ENCODE results near the gene IRAK1.
"Not testable (repeated sequence)": the region's sequence is repeated elsewhere in the genome, so short reads cannot be mapped to it uniquely, and the experiment has no call there.

IRAK1 gene

DNA sequence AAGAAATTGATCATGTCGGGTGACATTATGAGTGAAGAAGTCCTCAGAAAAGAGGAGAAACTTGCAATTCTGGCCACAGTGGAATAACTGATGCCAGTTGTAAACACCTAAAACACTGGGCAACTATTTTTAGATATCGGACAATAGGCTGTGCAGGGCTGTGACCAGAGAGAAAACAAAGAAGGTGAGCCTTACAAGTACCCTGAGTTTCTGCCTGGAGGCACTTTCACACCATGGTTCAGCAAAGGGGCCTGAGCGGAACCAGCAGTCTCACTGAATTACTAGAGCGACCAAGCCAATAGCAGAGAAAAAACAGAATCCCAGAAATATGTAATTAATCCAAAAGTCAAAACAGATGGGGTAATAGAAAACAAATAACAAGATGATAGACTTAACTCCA is 11.2 kb downstream of the IRAK1 start:
- peaks cover 97% of the 10 kb centered on the region for H3K27me3 ChIP-seq
- H3K27ac ChIP-seq: peak overlapping the region; percentile 66
- no peak overlapping the region for H3K4me3 ChIP-seq
- peak overlapping the region; percentile 66 for H3K4me2 ChIP-seq
- peaks cover 41% of the 10 kb centered on the region for H3K36me3 ChIP-seq
- H4K20me1 ChIP-seq: peaks cover 54% of the 10 kb centered on the region
- TF ChIP-seq Cebpa-rat (IDR thresholded peaks at IDR 0.05): no peak
- peak overlapping the region; percentile 57 for H3K9ac ChIP-seq
- no peaks in the 10 kb centered on the region for H3K9me3 ChIP-seq
- H3K4me1 ChIP-seq: peaks cover 94% of the 10 kb centered on the region

DNA sequence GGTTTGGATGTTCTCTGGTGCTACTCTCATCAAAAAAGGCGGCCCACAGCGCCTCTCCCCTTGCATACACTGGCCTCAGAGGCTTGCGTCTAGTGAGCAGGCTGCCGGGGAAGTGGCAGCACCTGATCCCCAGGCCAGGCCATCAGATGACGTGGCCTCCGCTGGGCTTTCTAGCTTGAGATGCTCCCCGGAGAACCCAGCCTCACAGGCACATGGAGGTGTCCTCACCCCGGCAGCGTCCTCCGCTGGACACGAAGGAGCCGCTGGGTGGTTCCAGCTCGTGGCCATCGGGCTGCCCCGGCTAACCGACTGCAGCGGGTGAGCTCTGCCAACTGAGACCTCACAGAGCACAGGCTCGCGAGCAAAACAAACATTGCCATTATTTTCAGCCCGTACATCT is 12.8 kb downstream of the IRAK1 start:
- 0 out of 2 replicates have a peak overlapping the region, but pooled peaks have one; percentile 57 for H3K9ac ChIP-seq

DNA sequence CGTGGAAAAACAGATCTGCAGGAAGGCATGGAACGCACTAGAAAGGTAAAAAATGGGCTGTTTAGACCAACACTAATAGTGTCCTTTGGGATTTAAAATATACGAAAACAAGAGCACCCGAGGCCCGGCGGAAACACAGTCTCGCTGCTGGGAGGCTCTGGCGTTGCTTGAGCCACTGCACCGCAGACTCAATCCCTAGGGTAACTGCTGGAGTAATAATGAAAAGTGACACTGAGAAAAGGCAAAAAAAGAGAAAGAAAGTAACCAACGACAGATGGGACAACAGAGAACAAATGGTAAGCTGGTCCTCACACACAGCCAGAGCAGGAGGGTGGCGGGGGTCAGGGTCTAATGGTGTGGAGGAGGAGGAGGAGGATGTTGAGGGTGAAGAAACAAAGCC is 15.4 kb downstream of the IRAK1 start:
- peaks cover 98% of the 10 kb centered on the region for H3K27me3 ChIP-seq
- H3K4me2 ChIP-seq: peak overlapping the region; percentile 77
- H3K4me1 ChIP-seq: peaks cover 81% of the 10 kb centered on the region
- no peak for TF ChIP-seq Cebpa-rat (IDR thresholded peaks at IDR 0.05)
- H3K4me3 ChIP-seq: 0 out of 2 replicates have a peak overlapping the region, but pooled peaks have one; percentile 18
- peak overlapping the region; percentile 72 for H3K27ac ChIP-seq
- H3K9me3 ChIP-seq: no peaks in the 10 kb centered on the region
- H3K36me3 ChIP-seq: peaks cover 4% of the 10 kb centered on the region; the same call in 1 of the 2 replicates
- H3K9ac ChIP-seq: peak overlapping the region; percentile 57
- H4K20me1 ChIP-seq: peaks cover 17% of the 10 kb centered on the region; the same call in 1 of the 2 replicates

More for the DNA sequence above, 12.8 kb downstream of the IRAK1 start:
- Histone ChIP-seq H3K27me3 (peaks cover 97% of the 10 kb centered on the region), H3K27ac (peak overlapping the region; percentile 66), H3K4me2 (peak overlapping the region; percentile 66), H3K4me3 (no peak overlapping the region), H3K4me1 (peaks cover 94% of the 10 kb centered on the region), H4K20me1 (peaks cover 38% of the 10 kb centered on the region), H3K9me3 (no peaks in the 10 kb centered on the region), H3K36me3 (peaks cover 25% of the 10 kb centered on the region)
- no peak for TF ChIP-seq Cebpa-rat (IDR thresholded peaks at IDR 0.05)

DNA sequence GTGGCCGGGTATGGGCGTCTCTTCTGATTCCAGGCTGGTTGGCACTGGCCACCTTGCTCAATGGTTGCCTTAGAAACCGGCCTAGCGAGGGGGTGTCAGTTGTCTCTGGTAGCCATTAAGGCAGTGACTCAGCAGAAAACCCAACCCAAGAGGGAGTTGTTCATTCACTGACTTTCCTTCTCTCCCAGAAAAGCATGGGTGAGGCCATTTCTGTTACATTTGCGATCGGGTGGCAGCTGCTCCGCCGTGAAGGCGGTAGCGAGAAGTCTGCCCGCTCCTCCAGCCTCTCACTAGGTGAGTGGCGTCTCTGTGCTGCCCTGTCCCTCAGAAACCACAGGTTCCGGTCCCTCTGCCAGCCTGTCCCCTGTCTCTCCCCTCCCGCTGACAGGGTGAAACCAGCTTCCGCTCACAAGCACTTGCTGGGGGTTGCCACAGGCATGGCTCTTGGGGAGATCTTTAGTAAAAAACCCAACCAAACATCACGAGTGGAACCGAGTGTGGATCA is 17.4 kb downstream of the IRAK1 start:
- Histone ChIP-seq H3K4me2 (peak overlapping the region; percentile 77), H3K36me3 (0 out of 2 replicates have a peak, but pooled peaks cover 4% of the 10 kb centered on the region), H3K27ac (peak overlapping the region; percentile 67), H3K9me3 (no peaks in the 10 kb centered on the region), H3K4me1 (peaks cover 60% of the 10 kb centered on the region), H3K9ac (peak overlapping the region; percentile 21; the same call in 1 of the 2 replicates), H3K4me3 (no peak overlapping the region), H4K20me1 (peaks cover 10% of the 10 kb centered on the region; the same call in 1 of the 2 replicates), H3K27me3 (peaks cover 98% of the 10 kb centered on the region)
- no peak for TF ChIP-seq Cebpa-rat (IDR thresholded peaks at IDR 0.05)

DNA sequence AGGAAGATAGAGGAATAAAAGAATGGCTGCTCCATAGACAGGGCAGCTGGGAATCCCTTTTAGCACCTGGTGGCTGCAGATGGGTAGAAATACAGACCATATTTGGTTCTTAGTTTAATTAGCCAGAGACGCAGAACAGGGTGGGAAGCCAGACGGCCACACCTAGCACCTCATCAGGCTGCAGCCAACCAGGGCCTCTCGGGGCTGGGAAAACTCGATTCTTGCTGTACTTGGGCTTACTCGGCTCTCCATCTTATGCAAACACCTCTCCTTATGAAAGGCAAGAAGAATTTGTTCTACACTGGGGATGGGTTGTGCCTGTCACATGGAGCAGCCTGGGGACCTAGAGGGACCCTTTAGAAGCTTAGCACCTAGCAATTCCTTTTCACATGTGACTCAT is 19.7 kb downstream of the IRAK1 start:
- no peak for TF ChIP-seq Cebpa-rat (IDR thresholded peaks at IDR 0.05)
- Histone ChIP-seq H3K36me3 (no peaks in the 10 kb centered on the region), H3K27me3 (peaks cover 96% of the 10 kb centered on the region), H3K9ac (no peak overlapping the region), H3K27ac (no peak overlapping the region), H4K20me1 (peaks cover 14% of the 10 kb centered on the region; the same call in 1 of the 2 replicates), H3K4me3 (no peak overlapping the region), H3K4me1 (peaks cover 42% of the 10 kb centered on the region), H3K9me3 (no peaks in the 10 kb centered on the region), H3K4me2 (no peak overlapping the region)

DNA sequence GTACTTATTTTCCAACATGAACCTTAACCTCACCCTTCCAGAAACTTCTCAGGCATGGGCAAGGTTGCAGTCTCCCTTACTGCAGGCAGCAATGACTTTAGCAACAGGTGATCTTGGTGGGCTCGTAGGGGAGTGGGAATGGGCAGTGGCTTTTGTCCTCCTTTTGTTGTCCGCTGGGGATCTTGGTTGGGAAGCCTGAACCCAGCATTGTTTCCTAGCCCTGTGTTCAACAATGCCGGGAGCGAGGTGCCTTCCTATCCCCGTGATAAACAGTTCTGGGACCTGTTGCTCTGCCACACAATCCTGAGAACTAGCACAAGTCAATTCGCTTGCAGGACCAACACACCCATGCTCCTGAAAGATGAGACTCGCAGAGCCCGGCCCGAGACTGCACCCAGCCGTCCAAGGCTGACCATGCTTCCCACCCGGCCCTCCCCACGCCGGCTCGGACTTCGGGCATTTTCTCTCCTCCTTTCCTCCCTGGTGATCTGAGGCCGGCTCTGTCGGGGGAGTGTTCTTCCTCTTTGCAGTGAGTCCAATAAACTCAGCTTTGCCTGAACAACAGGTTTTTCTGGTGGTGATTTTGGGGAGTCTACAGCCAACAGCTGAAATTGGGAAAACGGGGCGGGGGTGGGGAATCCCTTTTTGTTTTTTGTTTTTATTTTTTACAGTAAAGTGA is 20.2 kb downstream of the IRAK1 start:
- Histone ChIP-seq H3K9ac (no peak overlapping the region), H3K36me3 (no peaks in the 10 kb centered on the region), H3K4me2 (no peak overlapping the region), H3K4me1 (peaks cover 40% of the 10 kb centered on the region), H3K27me3 (peaks cover 96% of the 10 kb centered on the region), H3K27ac (no peak overlapping the region), H4K20me1 (peaks cover 14% of the 10 kb centered on the region; the same call in 1 of the 2 replicates), H3K9me3 (no peaks in the 10 kb centered on the region), H3K4me3 (no peak overlapping the region)
- no peak for TF ChIP-seq Cebpa-rat (IDR thresholded peaks at IDR 0.05)

DNA sequence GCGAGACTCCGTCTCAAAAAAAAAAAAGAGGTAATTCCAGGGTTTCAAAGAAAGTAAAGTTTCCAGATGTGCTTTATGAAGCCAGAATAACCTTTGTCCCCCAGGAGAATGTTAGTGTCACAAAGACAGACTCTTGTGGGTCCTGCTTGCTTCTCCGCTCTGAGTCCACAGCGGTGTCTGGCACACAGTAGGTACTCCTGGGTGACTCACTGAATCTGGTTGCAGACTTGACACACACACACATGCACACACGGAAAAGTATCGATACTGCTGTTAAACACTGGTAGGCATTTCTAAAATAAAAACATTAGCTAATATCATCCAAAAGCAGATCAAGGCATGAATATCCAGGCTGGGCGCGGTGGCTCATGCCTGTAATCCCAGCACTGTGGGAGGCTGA is 24.2 kb downstream of the IRAK1 start:
- H3K4me2 ChIP-seq: no peak overlapping the region
- no peaks in the 10 kb centered on the region for H3K36me3 ChIP-seq
- peaks cover 19% of the 10 kb centered on the region; the same call in 1 of the 2 replicates for H4K20me1 ChIP-seq
- no peak for TF ChIP-seq Cebpa-rat (IDR thresholded peaks at IDR 0.05)
- no peak overlapping the region for H3K27ac ChIP-seq
- peaks cover 23% of the 10 kb centered on the region for H3K4me1 ChIP-seq
- no peak overlapping the region for H3K4me3 ChIP-seq
- H3K9ac ChIP-seq: no peak overlapping the region
- peaks cover 81% of the 10 kb centered on the region for H3K27me3 ChIP-seq
- peaks cover 10% of the 10 kb centered on the region for H3K9me3 ChIP-seq

DNA sequence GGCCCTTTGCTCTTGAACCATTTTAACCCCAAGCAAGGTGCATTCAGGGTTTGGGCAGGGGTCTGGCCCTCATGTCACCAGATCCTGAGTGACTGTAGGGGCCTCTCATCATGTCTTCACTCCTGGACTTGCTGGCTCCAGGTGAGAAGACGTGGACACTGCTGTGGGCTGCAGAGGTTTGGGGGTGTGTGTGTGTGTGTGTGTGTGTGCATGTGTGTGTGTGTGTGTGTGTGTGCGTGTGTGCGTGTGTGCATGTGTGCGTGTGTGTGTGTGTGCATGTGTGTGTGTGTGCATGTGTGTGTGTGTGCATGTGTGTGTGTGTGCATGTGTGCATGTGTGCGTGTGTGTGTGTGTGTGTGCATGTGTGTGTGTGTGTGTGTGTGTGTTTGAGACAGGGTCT is 25.3 kb downstream of the IRAK1 start:
- H3K27ac ChIP-seq, H3K9ac ChIP-seq, H3K4me2 ChIP-seq, H3K4me3 ChIP-seq, H3K36me3 ChIP-seq: not testable (repeated sequence)
- peaks cover 34% of the 10 kb centered on the region for H3K4me1 ChIP-seq
- H3K9me3 ChIP-seq: peaks cover 14% of the 10 kb centered on the region
- H3K27me3 ChIP-seq: peaks cover 82% of the 10 kb centered on the region
- peaks cover 24% of the 10 kb centered on the region; the same call in 1 of the 2 replicates for H4K20me1 ChIP-seq

DNA sequence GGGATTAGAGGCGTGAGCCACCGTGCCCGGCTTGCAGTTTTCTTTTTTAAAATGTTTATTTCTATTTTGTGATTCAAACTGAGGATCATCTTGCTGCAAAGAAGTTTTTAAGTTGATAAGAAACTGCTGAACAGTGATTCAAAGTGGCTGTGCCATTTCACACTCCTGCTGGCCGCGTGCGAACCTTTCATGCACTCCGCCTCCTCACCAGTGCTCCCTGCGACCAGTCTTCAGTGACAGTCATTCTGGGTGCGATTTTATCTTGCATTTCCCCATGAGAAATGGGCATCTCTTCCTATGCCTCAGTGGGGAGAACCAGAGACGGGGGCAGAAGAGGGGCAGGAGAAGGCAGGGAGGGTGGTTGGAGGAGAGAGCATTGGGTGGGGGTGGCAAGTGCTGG is 25.7 kb downstream of the IRAK1 start:
- H3K36me3 ChIP-seq: no peaks in the 10 kb centered on the region
- no peak overlapping the region for H3K4me2 ChIP-seq
- peaks cover 14% of the 10 kb centered on the region for H3K9me3 ChIP-seq
- H3K4me1 ChIP-seq: peaks cover 38% of the 10 kb centered on the region
- H4K20me1 ChIP-seq: peaks cover 24% of the 10 kb centered on the region; the same call in 1 of the 2 replicates
- peaks cover 82% of the 10 kb centered on the region for H3K27me3 ChIP-seq
- no peak overlapping the region for H3K4me3 ChIP-seq
- H3K27ac ChIP-seq: no peak overlapping the region
- no peak for TF ChIP-seq Cebpa-rat (IDR thresholded peaks at IDR 0.05)
- no peak overlapping the region for H3K9ac ChIP-seq

DNA sequence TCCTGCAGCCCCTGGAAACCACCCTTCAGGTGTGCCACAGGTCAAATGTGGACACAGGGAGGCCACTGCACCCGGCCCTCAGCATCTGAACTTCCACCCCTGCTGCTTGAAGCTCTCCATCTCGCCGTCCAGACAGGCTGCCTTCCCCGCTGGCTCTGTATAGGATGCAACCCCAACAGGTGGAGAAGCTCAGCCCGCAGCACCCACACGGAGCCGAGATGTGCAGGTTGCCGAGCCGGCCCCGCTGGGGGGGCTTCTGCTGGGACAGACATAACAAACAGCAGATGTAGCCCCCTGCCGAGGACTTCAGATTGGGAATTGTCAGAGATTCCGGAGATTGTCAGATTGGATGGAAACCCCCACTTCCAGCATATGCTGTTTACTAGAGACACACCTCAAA is 26.6 kb downstream of the IRAK1 start:
- Histone ChIP-seq H4K20me1 (peaks cover 33% of the 10 kb centered on the region; the same call in 1 of the 2 replicates), H3K27me3 (peaks cover 82% of the 10 kb centered on the region), H3K9me3 (peaks cover 14% of the 10 kb centered on the region), H3K4me2 (no peak overlapping the region), H3K4me1 (peaks cover 47% of the 10 kb centered on the region), H3K36me3 (no peaks in the 10 kb centered on the region), H3K27ac (no peak overlapping the region), H3K4me3 (no peak overlapping the region), H3K9ac (no peak overlapping the region)
- TF ChIP-seq Cebpa-rat (IDR thresholded peaks at IDR 0.05): no peak

Measured in BLaER1 (cell line).